ENCODE measurements around the gene C5orf34.
"Not testable (repeated sequence)": the region's sequence is repeated elsewhere in the genome, so short reads cannot be mapped to it uniquely, and the experiment has no call there.

The C5orf34 gene

GRCh38 chr5:43514816-43515677 lies at the start of gene C5orf34:
C5orf34 (minus strand) TSS chr5:43515148; CDS start chr5:43509339, 5,809 bp downstream.
- DNase-seq (ENCODE audit: low spot score), result peak; percentile 99

GRCh38 chr5:43564289-43564850 lies 49.4 kb upstream of the C5orf34 start:
- DNase-seq (ENCODE audit: low spot score), result no peak

- no peak for DNase-seq (ENCODE audit: low spot score)
These were observed 48.4 kb upstream of the C5orf34 start for GRCh38 chr5:43563321-43563720.

GRCh38 chr5:43561356-43561755 lies 46.4 kb upstream of the C5orf34 start:
- no peak for DNase-seq (ENCODE audit: low spot score)

- no peak for DNase-seq (ENCODE audit: low spot score)
These were observed 45.2 kb upstream of the C5orf34 start for GRCh38 chr5:43560128-43560527.

GRCh38 chr5:43556857-43557542 lies 42.1 kb upstream of the C5orf34 start, which contains the start of gene PAIP1:
PAIP1 (minus strand) TSS chr5:43557077; CDS start chr5:43556846, 231 bp downstream.
- peak; percentile 90 for DNase-seq (ENCODE audit: low spot score)

GRCh38 chr5:43556607-43556856 lies 41.6 kb upstream of the C5orf34 start:
- DNase-seq (ENCODE audit: low spot score), result not testable (repeated sequence)

- peak; percentile 59 for DNase-seq (ENCODE audit: low spot score)
These were observed 41.1 kb upstream of the C5orf34 start for GRCh38 chr5:43555895-43556606.

- no peak for DNase-seq (ENCODE audit: low spot score)
These were observed 39.5 kb upstream of the C5orf34 start for GRCh38 chr5:43554497-43554896.

GRCh38 chr5:43553381-43553780 lies 38.4 kb upstream of the C5orf34 start:
- DNase-seq (ENCODE audit: low spot score), result no peak

GRCh38 chr5:43551731-43552130 lies 36.8 kb upstream of the C5orf34 start:
- DNase-seq (ENCODE audit: low spot score), result no peak

GRCh38 chr5:43549272-43549671 lies 34.3 kb upstream of the C5orf34 start:
- not testable (repeated sequence) for DNase-seq (ENCODE audit: low spot score)

GRCh38 chr5:43548358-43548757 lies 33.4 kb upstream of the C5orf34 start:
- DNase-seq (ENCODE audit: low spot score), result no peak

- DNase-seq (ENCODE audit: low spot score), result no peak
These were observed 32.6 kb upstream of the C5orf34 start for GRCh38 chr5:43547532-43547931.

GRCh38 chr5:43543434-43543833 lies 28.5 kb upstream of the C5orf34 start:
- no peak for DNase-seq (ENCODE audit: low spot score)

GRCh38 chr5:43540746-43541145 lies 25.8 kb upstream of the C5orf34 start:
- DNase-seq (ENCODE audit: low spot score), result no peak

- no peak for DNase-seq (ENCODE audit: low spot score)
These were observed 22.0 kb upstream of the C5orf34 start for GRCh38 chr5:43536972-43537371.

GRCh38 chr5:43533646-43534045 lies 18.7 kb upstream of the C5orf34 start:
- DNase-seq (ENCODE audit: low spot score), result no peak

GRCh38 chr5:43530648-43531047 lies 15.7 kb upstream of the C5orf34 start:
- DNase-seq (ENCODE audit: low spot score), result no peak

- DNase-seq (ENCODE audit: low spot score), result no peak
These were observed 8.7 kb upstream of the C5orf34 start for GRCh38 chr5:43523662-43524072.

GRCh38 chr5:43520615-43521014 lies 5.7 kb upstream of the C5orf34 start:
- DNase-seq (ENCODE audit: low spot score), result no peak

GRCh38 chr5:43515678-43516048 lies 715 bp upstream of the C5orf34 start:
- DNase-seq (ENCODE audit: low spot score), result peak; percentile 36

GRCh38 chr5:43514471-43514815 lies 505 bp downstream of the C5orf34 start:
- DNase-seq (ENCODE audit: low spot score), result peak; percentile 51
